ENCODE results near the gene CCDC92. TPM values are rescaled to one million over a fixed set of nuclear protein-coding genes. Genes with fewer than 3 reads are reported as not detected.

The CCDC92 gene
- 19.5 TPM for total RNA-seq
- 10 to 100 TPM; 12.9 to 24.1 (median 19.2) TPM for polyA plus RNA-seq

DNA sequence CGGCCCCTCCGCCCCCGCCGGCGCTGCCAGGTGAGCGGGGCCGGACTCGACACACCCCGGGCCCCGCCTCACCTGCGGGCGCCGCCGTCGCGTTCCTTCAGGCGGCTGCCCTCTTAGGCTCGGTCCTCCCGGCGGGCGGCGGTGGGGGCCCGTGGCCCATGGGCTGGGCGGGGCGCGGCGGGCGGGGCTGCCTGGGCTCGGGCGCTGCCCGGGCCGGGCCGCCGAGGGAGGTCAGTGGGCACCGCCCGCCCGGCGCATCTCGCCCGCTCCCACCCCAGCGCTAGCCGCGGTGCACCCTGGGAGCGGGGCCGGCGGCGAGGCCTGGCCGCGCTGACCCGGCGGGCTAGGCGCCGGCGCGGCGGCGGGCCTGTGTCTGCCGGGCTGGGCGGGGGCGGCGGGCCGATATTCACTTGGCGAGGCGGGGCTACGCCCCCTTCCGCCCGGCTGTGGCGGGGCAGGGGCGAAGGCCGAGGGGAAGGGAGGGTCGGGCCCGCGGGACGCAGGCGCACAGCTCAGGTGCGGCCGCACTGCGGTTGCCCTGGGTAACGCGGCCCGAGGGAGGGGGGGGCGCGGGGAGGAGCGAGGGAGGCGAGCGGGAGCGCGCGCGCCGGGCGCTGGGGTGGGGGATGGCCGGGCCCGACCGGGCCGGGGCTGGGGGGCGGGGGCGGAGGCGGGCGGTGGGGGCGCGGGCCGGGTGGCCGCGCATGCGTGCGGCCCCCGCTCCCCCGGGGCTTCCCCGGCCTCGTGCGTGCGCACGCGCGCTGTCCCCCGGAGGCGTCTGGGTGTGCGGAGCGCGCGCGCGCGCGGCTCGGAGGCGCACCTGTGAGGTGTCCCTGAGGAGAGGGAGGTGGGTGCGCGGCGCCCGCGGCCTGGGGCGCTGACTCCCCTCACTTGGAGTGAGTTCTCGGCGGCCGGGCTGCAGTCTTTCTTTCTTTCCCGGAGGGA lies at the start of gene CCDC92, which contains the start of gene ZNF664:
TSS of gene CCDC92 (minus strand) at position 375 of the 945 bp plus-strand sequence. CDS start 28,526 bp downstream, outside the sequence.
TSS of gene ZNF664 (plus strand) at position 759 of the 945 bp plus-strand sequence. CDS start 38,930 bp downstream, outside the sequence.
- Mint-ChIP-seq H3K27me3 (peaks cover 4% of the 10 kb centered on the region), H3K9me3 (peaks cover 0 to 3% (median 0%) of the 10 kb centered on the region in 7 donors), H3K36me3 (peaks cover 7% of the 10 kb centered on the region), H3K4me1 (peaks cover 5 to 37% (median 27%) of the 10 kb centered on the region in 4 donors), H3K4me3 (peak within 1 kb of the TSS; percentile 90 to 96 (median 95)), H3K27ac (peak within 1 kb of the TSS; percentile 84 to 95 (median 88))
- peak; percentile 86 to 87 for ATAC-seq (ENCODE audit: low read depth in 2 of 2)
- Histone ChIP-seq H3K36me3 (ENCODE audit: control insufficient read depth, insufficient read depth, low read length) (no peaks in the 10 kb centered on the region), H3K4me3 (ENCODE audit: low read depth, low read length) (peak within 1 kb of the TSS; percentile 79), H3K27me3 (ENCODE audit: control insufficient read depth, insufficient read depth, low read length) (no peaks in the 10 kb centered on the region), H3K9me3 (ENCODE audit: control insufficient read depth in 2 of 2, low read length in 2 of 2) (no peaks in the 10 kb centered on the region), H3K27ac (ENCODE audit: insufficient read depth, low read length, poor library complexity, severe bottlenecking) (peak within 1 kb of the TSS; percentile 70), H3K4me1 (ENCODE audit: control insufficient read depth, insufficient read depth, low read length, poor library complexity, severe bottlenecking) (peaks cover 19% of the 10 kb centered on the region)
- peak; percentile 91 to 93 (median 93) for DNase-seq

GRCh38 chr12:124022161-124022560 lies 49.5 kb upstream of the CCDC92 start:
- Mint-ChIP-seq H3K4me3 (no peak overlapping the region), H3K27ac (no peak overlapping the region), H3K27me3 (peaks cover 11% of the 10 kb centered on the region)

GRCh38 chr12:124021007-124021406 lies 48.4 kb upstream of the CCDC92 start:
- no peaks in the 10 kb centered on the region for H3K9me3 ChIP-seq (ENCODE audit: control insufficient read depth in 2 of 2, low read length in 2 of 2)
- H3K36me3 Mint-ChIP-seq = no peaks in the 10 kb centered on the region
- H3K27ac ChIP-seq (ENCODE audit: insufficient read depth, low read length, poor library complexity, severe bottlenecking) = no peak overlapping the region
- H3K9me3 Mint-ChIP-seq = no peaks in the 10 kb centered on the region
- H3K4me1 Mint-ChIP-seq = no peaks in the 10 kb centered on the region
- peaks cover 11% of the 10 kb centered on the region for H3K27me3 Mint-ChIP-seq
- H3K4me3 Mint-ChIP-seq = no peak overlapping the region
- no peaks in the 10 kb centered on the region for H3K36me3 ChIP-seq (ENCODE audit: control insufficient read depth, insufficient read depth, low read length)
- no peak for DNase-seq
- ATAC-seq (ENCODE audit: low read depth in 2 of 2) = no peak
- H3K27me3 ChIP-seq (ENCODE audit: control insufficient read depth, insufficient read depth, low read length) = no peaks in the 10 kb centered on the region
- no peak overlapping the region for H3K27ac Mint-ChIP-seq
- no peaks in the 10 kb centered on the region for H3K4me1 ChIP-seq (ENCODE audit: control insufficient read depth, insufficient read depth, low read length, poor library complexity, severe bottlenecking)
- no peak overlapping the region for H3K4me3 ChIP-seq (ENCODE audit: low read depth, low read length)

More at GRCh38 chr12:124022161-124022560, 49.5 kb upstream of the CCDC92 start:
- H3K4me3 ChIP-seq (ENCODE audit: low read depth, low read length) = no peak overlapping the region
- no peaks in the 10 kb centered on the region for H3K9me3 ChIP-seq (ENCODE audit: control insufficient read depth in 2 of 2, low read length in 2 of 2)
- no peak overlapping the region for H3K27ac ChIP-seq (ENCODE audit: insufficient read depth, low read length, poor library complexity, severe bottlenecking)
- no peak for ATAC-seq (ENCODE audit: low read depth in 2 of 2)
- H3K4me1 ChIP-seq (ENCODE audit: control insufficient read depth, insufficient read depth, low read length, poor library complexity, severe bottlenecking) = no peaks in the 10 kb centered on the region
- no peak for DNase-seq
- H3K36me3 Mint-ChIP-seq = no peaks in the 10 kb centered on the region
- no peaks in the 10 kb centered on the region for H3K27me3 ChIP-seq (ENCODE audit: control insufficient read depth, insufficient read depth, low read length)
- H3K9me3 Mint-ChIP-seq = no peaks in the 10 kb centered on the region
- no peaks in the 10 kb centered on the region for H3K36me3 ChIP-seq (ENCODE audit: control insufficient read depth, insufficient read depth, low read length)
- H3K4me1 Mint-ChIP-seq = no peaks in the 10 kb centered on the region

- Histone ChIP-seq H3K36me3 (ENCODE audit: control insufficient read depth, insufficient read depth, low read length) (no peaks in the 10 kb centered on the region), H3K27me3 (ENCODE audit: control insufficient read depth, insufficient read depth, low read length) (no peaks in the 10 kb centered on the region), H3K27ac (ENCODE audit: insufficient read depth, low read length, poor library complexity, severe bottlenecking) (no peak overlapping the region), H3K4me1 (ENCODE audit: control insufficient read depth, insufficient read depth, low read length, poor library complexity, severe bottlenecking) (no peaks in the 10 kb centered on the region), H3K9me3 (ENCODE audit: control insufficient read depth in 2 of 2, low read length in 2 of 2) (no peaks in the 10 kb centered on the region), H3K4me3 (ENCODE audit: low read depth, low read length) (no peak overlapping the region)
- no peak overlapping the region for H3K4me3 Mint-ChIP-seq
- no peaks in the 10 kb centered on the region for H3K9me3 Mint-ChIP-seq
- H3K4me1 Mint-ChIP-seq = no peaks in the 10 kb centered on the region
- H3K27me3 Mint-ChIP-seq = peaks cover 6% of the 10 kb centered on the region
- no peaks in the 10 kb centered on the region for H3K36me3 Mint-ChIP-seq
- ATAC-seq (ENCODE audit: low read depth in 2 of 2) (no peak), DNase-seq (no peak)
- H3K27ac Mint-ChIP-seq = no peak overlapping the region
Measured at GRCh38 chr12:124020514-124020949, 47.9 kb upstream of the CCDC92 start.

DNA sequence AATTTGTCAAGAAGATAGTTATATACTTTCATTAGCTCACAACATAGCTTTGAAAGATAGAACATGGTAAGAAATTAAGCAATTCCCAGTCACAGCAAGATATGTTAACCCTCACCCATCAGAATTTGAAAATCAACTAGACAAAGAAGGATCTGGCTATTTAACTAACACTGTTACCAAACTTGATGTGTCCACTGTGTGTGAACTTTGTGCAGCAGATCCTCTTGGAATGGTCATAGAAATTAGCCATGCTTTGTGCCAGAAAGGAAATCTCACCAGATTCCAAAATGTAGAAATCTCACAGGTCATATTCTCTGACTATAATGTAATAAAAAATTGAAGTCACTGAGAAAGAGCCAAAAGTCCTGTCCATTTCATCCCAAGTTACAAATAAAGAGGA lies 46.5 kb upstream of the CCDC92 start:
- Histone ChIP-seq H3K4me1 (ENCODE audit: control insufficient read depth, insufficient read depth, low read length, poor library complexity, severe bottlenecking) (no peaks in the 10 kb centered on the region), H3K4me3 (ENCODE audit: low read depth, low read length) (no peak overlapping the region), H3K9me3 (ENCODE audit: control insufficient read depth in 2 of 2, low read length in 2 of 2) (no peaks in the 10 kb centered on the region), H3K36me3 (ENCODE audit: control insufficient read depth, insufficient read depth, low read length) (no peaks in the 10 kb centered on the region), H3K27ac (ENCODE audit: insufficient read depth, low read length, poor library complexity, severe bottlenecking) (no peak overlapping the region), H3K27me3 (ENCODE audit: control insufficient read depth, insufficient read depth, low read length) (no peaks in the 10 kb centered on the region)
- Mint-ChIP-seq H3K27ac (peak overlapping the region in 1 of 3 donors; percentile 30), H3K27me3 (peaks cover 5% of the 10 kb centered on the region), H3K4me3 (no peak overlapping the region), H3K9me3 (no peaks in the 10 kb centered on the region), H3K36me3 (no peaks in the 10 kb centered on the region), H3K4me1 (no peaks in the 10 kb centered on the region)
- DNase-seq (no peak), ATAC-seq (ENCODE audit: low read depth in 2 of 2) (no peak)

DNA sequence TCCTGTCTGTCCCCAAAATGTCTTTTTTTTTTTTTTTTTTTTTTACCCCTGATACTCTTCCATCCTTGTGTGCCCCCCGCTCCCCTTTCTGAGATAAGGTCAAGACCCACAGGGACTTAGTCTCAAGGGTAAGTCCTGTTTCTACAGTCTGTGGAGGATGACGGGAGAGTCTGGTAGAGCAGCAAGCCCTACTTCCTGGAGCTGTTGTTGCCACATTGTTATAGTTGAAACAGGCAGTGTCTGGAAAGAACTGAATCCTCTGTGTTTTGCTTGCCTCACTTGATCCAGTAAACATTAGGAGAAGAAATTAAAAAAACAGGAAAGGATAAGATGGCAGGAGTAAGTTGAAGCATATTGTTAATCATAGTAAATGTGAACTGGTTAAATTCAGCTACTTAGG lies 45.9 kb upstream of the CCDC92 start:
- DNase-seq (no peak), ATAC-seq (ENCODE audit: low read depth in 2 of 2) (no peak)
- no peak overlapping the region for H3K4me3 Mint-ChIP-seq
- peak overlapping the region in 1 of 3 donors; percentile 30 for H3K27ac Mint-ChIP-seq
- Histone ChIP-seq H3K27ac (ENCODE audit: insufficient read depth, low read length, poor library complexity, severe bottlenecking) (no peak overlapping the region), H3K4me3 (ENCODE audit: low read depth, low read length) (no peak overlapping the region), H3K27me3 (ENCODE audit: control insufficient read depth, insufficient read depth, low read length) (no peaks in the 10 kb centered on the region), H3K9me3 (ENCODE audit: control insufficient read depth in 2 of 2, low read length in 2 of 2) (no peaks in the 10 kb centered on the region), H3K4me1 (ENCODE audit: control insufficient read depth, insufficient read depth, low read length, poor library complexity, severe bottlenecking) (no peaks in the 10 kb centered on the region), H3K36me3 (ENCODE audit: control insufficient read depth, insufficient read depth, low read length) (no peaks in the 10 kb centered on the region)
- H3K36me3 Mint-ChIP-seq = no peaks in the 10 kb centered on the region
- H3K27me3 Mint-ChIP-seq = peaks cover 5% of the 10 kb centered on the region
- H3K9me3 Mint-ChIP-seq = no peaks in the 10 kb centered on the region
- no peaks in the 10 kb centered on the region for H3K4me1 Mint-ChIP-seq

DNA sequence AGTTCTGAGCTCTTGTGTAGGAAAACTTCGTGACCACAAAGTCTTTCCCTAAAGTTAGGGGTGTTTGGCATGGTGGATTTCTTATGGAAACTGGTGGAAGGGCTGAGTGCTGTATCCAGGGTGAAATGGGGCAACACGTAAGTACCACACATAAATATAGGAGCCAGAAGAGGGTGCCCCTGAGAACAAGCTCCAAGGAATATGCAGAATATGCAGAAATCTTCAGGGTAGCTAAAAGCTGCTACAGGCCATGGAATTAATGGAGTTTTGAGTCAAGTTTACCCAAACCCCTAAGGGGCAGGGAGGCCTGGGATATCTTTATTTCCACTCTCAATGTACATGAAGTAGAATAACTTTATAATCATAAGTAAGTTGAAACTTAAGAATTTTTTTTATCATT lies 44.4 kb upstream of the CCDC92 start:
- Mint-ChIP-seq H3K36me3 (peaks cover 13% of the 10 kb centered on the region), H3K4me3 (no peak overlapping the region), H3K27me3 (peaks cover 5% of the 10 kb centered on the region), H3K9me3 (no peaks in the 10 kb centered on the region), H3K4me1 (no peaks in the 10 kb centered on the region), H3K27ac (peak overlapping the region in 1 of 3 donors; percentile 26)
- Histone ChIP-seq H3K4me3 (ENCODE audit: low read depth, low read length) (no peak overlapping the region), H3K36me3 (ENCODE audit: control insufficient read depth, insufficient read depth, low read length) (peaks cover 12% of the 10 kb centered on the region), H3K4me1 (ENCODE audit: control insufficient read depth, insufficient read depth, low read length, poor library complexity, severe bottlenecking) (no peaks in the 10 kb centered on the region), H3K27ac (ENCODE audit: insufficient read depth, low read length, poor library complexity, severe bottlenecking) (no peak overlapping the region), H3K27me3 (ENCODE audit: control insufficient read depth, insufficient read depth, low read length) (no peaks in the 10 kb centered on the region), H3K9me3 (ENCODE audit: control insufficient read depth in 2 of 2, low read length in 2 of 2) (no peaks in the 10 kb centered on the region)
- ATAC-seq (ENCODE audit: low read depth in 2 of 2) (no peak), DNase-seq (no peak)

Measured in CD4-positive, CD25-positive, alpha-beta regulatory T cell (primary cell).